Measurements from ENCODE around the gene RETN.

RETN gene

GRCh38 chr19:7682175-7682855 lies 13.5 kb downstream of the RETN start:
- DNase-seq (ENCODE audit: low read depth), result no peak

GRCh38 chr19:7685546-7686445 lies 16.9 kb downstream of the RETN start:
- DNase-seq (ENCODE audit: low read depth), result no peak

GRCh38 chr19:7687177-7687576 lies 18.3 kb downstream of the RETN start:
- no peak for DNase-seq (ENCODE audit: low read depth)

- DNase-seq (ENCODE audit: low read depth), result no peak
Measured at GRCh38 chr19:7689165-7689564, 20.3 kb downstream of the RETN start.

- DNase-seq (ENCODE audit: low read depth), result no peak
Measured at GRCh38 chr19:7690779-7691258, 22.0 kb downstream of the RETN start.

- DNase-seq (ENCODE audit: low read depth), result no peak
Measured at GRCh38 chr19:7691497-7691896, 22.6 kb downstream of the RETN start.

GRCh38 chr19:7692417-7693088 lies 23.7 kb downstream of the RETN start:
- no peak for DNase-seq (ENCODE audit: low read depth)

- DNase-seq (ENCODE audit: low read depth), result no peak
Measured at GRCh38 chr19:7694499-7694898, 25.6 kb downstream of the RETN start.

GRCh38 chr19:7697721-7698287 lies 29.0 kb downstream of the RETN start:
- no peak for DNase-seq (ENCODE audit: low read depth)

GRCh38 chr19:7698583-7698982 lies 29.7 kb downstream of the RETN start:
- DNase-seq (ENCODE audit: low read depth), result no peak

GRCh38 chr19:7699003-7699402 lies 30.2 kb downstream of the RETN start:
- DNase-seq (ENCODE audit: low read depth), result no peak

- DNase-seq (ENCODE audit: low read depth), result no peak
Measured at GRCh38 chr19:7699417-7700401, 30.9 kb downstream of the RETN start.

- no peak for DNase-seq (ENCODE audit: low read depth)
Measured at GRCh38 chr19:7701049-7701653, 32.3 kb downstream of the RETN start.

GRCh38 chr19:7701654-7702457 lies 33.0 kb downstream of the RETN start, which contains the start of gene FCER2:
FCER2 (minus strand) TSS chr19:7702131; CDS start chr19:7699760, 2,371 bp downstream.
- no peak for DNase-seq (ENCODE audit: low read depth)

GRCh38 chr19:7703332-7703731 lies 34.5 kb downstream of the RETN start:
- no peak for DNase-seq (ENCODE audit: low read depth)

GRCh38 chr19:7704280-7705060 lies 35.6 kb downstream of the RETN start:
- no peak for DNase-seq (ENCODE audit: low read depth)

- peak; percentile 70 for DNase-seq (ENCODE audit: low read depth)
Measured at GRCh38 chr19:7705387-7706187, 36.7 kb downstream of the RETN start.
